Neural cell (in vitro differentiated cells): ENCODE results near the gene SUGCT. TPM values are rescaled to one million over a fixed set of nuclear protein-coding genes. Genes with fewer than 3 reads are reported as not detected.

ENCODE experiments used
- H2AFZ ChIP-seq: fragments of 200-600, 300-800 bp; sonication (generic), shearing (Covaris generic); 2 replicates; pipeline ENCODE4 v1.6.0; 2014; ENCODE audit warnings: low read depth, mild to moderate bottlenecking, antibody characterized with exemption, low read length, moderate library complexity
- H3F3A ChIP-seq: fragments of 200-600 bp; shearing (Covaris generic); 2 replicates; pipeline ENCODE4 v1.6.1; 2016; ENCODE audit warnings: mild to moderate bottlenecking, moderate library complexity, mixed read lengths, antibody characterized with exemption, low read length; ENCODE audit not compliant: insufficient read depth, poor library complexity, severe bottlenecking
- H3K27ac ChIP-seq: fragments of 200-600, 300-800 bp; sonication (generic), shearing (Covaris generic); 2 replicates; pipeline ENCODE4 v1.5.1; 2014; ENCODE audit warnings: mild to moderate bottlenecking, low read length, moderate library complexity
- H3K27me3 ChIP-seq: fragments of 300-800, 200-600 bp; sonication (generic), shearing (Covaris generic); 2 replicates; pipeline ENCODE4 v1.6.0; 2014; ENCODE audit warnings: mild to moderate bottlenecking, low read depth, low read length, moderate library complexity; ENCODE audit not compliant: insufficient read depth
- H3K36me3 ChIP-seq: fragments of 300-800, 200-600 bp; sonication (generic), shearing (Covaris generic); 2 replicates; pipeline ENCODE4 v1.5.1; 2014; ENCODE audit warnings: mild to moderate bottlenecking, antibody characterized with exemption, low read length, moderate library complexity; ENCODE audit not compliant: insufficient read depth
- H3K4me2 ChIP-seq: fragments of 300-800, 200-600 bp; sonication (generic), shearing (Covaris generic); 2 replicates; pipeline ENCODE4 v1.6.0; 2014; ENCODE audit warnings: mild to moderate bottlenecking, low read length
- H3K4me3 ChIP-seq: fragments of 300-800, 200-600 bp; sonication (generic), shearing (Covaris generic); 2 replicates; pipeline ENCODE4 v1.5.1; 2014; ENCODE audit warnings: mild to moderate bottlenecking, low read length, moderate library complexity
- H3K79me2 ChIP-seq: fragments of 200-600 bp; shearing (Covaris generic); replicated peaks from 2 replicates; pipeline ENCODE4 v1.6.0; 2014; ENCODE audit warnings: mild to moderate bottlenecking, low read length, moderate library complexity; ENCODE audit not compliant: insufficient read depth
- H3K9ac ChIP-seq: fragments of 300-800, 200-600 bp; sonication (generic), shearing (Covaris generic); 2 replicates; pipeline ENCODE4 v1.6.1; 2016; ENCODE audit warnings: mild to moderate bottlenecking, low read length, mixed read lengths
- H3K9me2 ChIP-seq: fragments of 200-600 bp; shearing (Covaris generic); 2 replicates; pipeline ENCODE4 v1.6.1; 2016; ENCODE audit warnings: mild to moderate bottlenecking, low read length, mixed read lengths; ENCODE audit not compliant: insufficient read depth
- H3K9me3 ChIP-seq: fragments of 200-600, 300-800 bp; sonication (generic), shearing (Covaris generic); 2 replicates; pipeline ENCODE4 v1.6.1; 2016; ENCODE audit warnings: mild to moderate bottlenecking, mixed run types, low read length, moderate library complexity, mixed read lengths
- H4K20me1 ChIP-seq: fragments of 200-600 bp; shearing (Covaris generic); 2 replicates; pipeline ENCODE4 v1.6.1; 2016; ENCODE audit warnings: mild to moderate bottlenecking, mixed run types; ENCODE audit not compliant: insufficient read depth
- CTCF ChIP-seq: fragments of 450-650 bp; IDR thresholded peaks from 2 replicates; pipeline ENCODE4 v1.5.1; 2014; ENCODE audit warnings: antibody characterized with exemption, mild to moderate bottlenecking, moderate library complexity; ENCODE audit not compliant: poor library complexity, severe bottlenecking
- EP300 ChIP-seq: fragments of 450-650 bp; conservative IDR thresholded peaks from 2 replicates; pipeline ENCODE4 v1.6.1; 2014; ENCODE audit warnings: antibody characterized with exemption, mild to moderate bottlenecking, moderate library complexity; ENCODE audit not compliant: poor library complexity, severe bottlenecking
- EZH2 ChIP-seq: fragments of 200-600, 300-800 bp; shearing (Covaris generic), sonication (generic); IDR thresholded peaks from 2 replicates; pipeline ENCODE4 v1.6.1; 2014; ENCODE audit warnings: antibody characterized with exemption, low read length, borderline replicate concordance, mild to moderate bottlenecking; ENCODE audit not compliant: insufficient read depth, poor library complexity, severe bottlenecking
- MXI1 ChIP-seq: fragments of 450-650 bp; conservative IDR thresholded peaks from 2 replicates; pipeline ENCODE4 v1.6.1; 2014; ENCODE audit warnings: antibody characterized with exemption, mild to moderate bottlenecking; ENCODE audit not compliant: poor library complexity, severe bottlenecking
- POLR2AphosphoS5 ChIP-seq: IDR thresholded peaks from 2 replicates; pipeline ENCODE4 v1.6.1; 2012
- RAD21 ChIP-seq: fragments of 450-650 bp; conservative IDR thresholded peaks from 2 replicates; pipeline ENCODE4 v1.6.1; 2014; ENCODE audit warnings: antibody characterized with exemption, mild to moderate bottlenecking, moderate library complexity
- REST ChIP-seq: IDR thresholded peaks from 2 replicates; pipeline ENCODE4 v1.6.1; 2012; ENCODE audit warnings: borderline replicate concordance
- SMC3 ChIP-seq: fragments of 450-650 bp; conservative IDR thresholded peaks from 2 replicates; pipeline ENCODE4 v1.6.1; 2014; ENCODE audit warnings: antibody characterized with exemption, mild to moderate bottlenecking, moderate library complexity; ENCODE audit not compliant: poor library complexity
- TAF1 ChIP-seq: IDR thresholded peaks from 2 replicates; pipeline ENCODE4 v1.6.1; 2012; ENCODE audit warnings: low read depth
- polyA plus RNA-seq: library from polyadenylated mRNA; depleted of rRNA; stranded (reverse); fragments of >200 nt; gene quantifications from 2 replicates; pipeline ENCODE4 v1.2.3, GENCODE V29; 2014

SUGCT gene
- polyA plus RNA-seq, 1 donor from 2014 or later: not detected

- TF ChIP-seq SMC3 (no peak), EP300 (no peak), EZH2 (no peak), REST (no peak), POLR2AphosphoS5 (no peak), TAF1 (no peak), CTCF (no peak), RAD21 (no peak), MXI1 (no peak)
- Histone ChIP-seq H3K27me3 (no peaks in the 10 kb centered on the region), H3K9ac (no peak overlapping the region), H3K79me2 (no peaks in the 10 kb centered on the region), H3K4me2 (no peak overlapping the region), H3K9me2 (no peaks in the 10 kb centered on the region), H2AFZ (no peak overlapping the region), H3F3A (no peaks in the 10 kb centered on the region), H4K20me1 (no peaks in the 10 kb centered on the region), H3K9me3 (no peaks in the 10 kb centered on the region), H3K4me3 (no peak overlapping the region), H3K36me3 (no peaks in the 10 kb centered on the region), H3K27ac (no peak overlapping the region)
Measured at GRCh38 chr7:40694026-40694809, 559.4 kb downstream of the SUGCT start.

- H3K36me3 ChIP-seq: no peaks in the 10 kb centered on the region
- no peak for TF ChIP-seq EP300
Measured at GRCh38 chr7:40694991-40695390, 560.2 kb downstream of the SUGCT start.

More at GRCh38 chr7:40694991-40695390, 560.2 kb downstream of the SUGCT start:
- H3K9me2 ChIP-seq: no peaks in the 10 kb centered on the region
- no peak overlapping the region for H3K4me3 ChIP-seq
- no peaks in the 10 kb centered on the region for H3F3A ChIP-seq
- H3K79me2 ChIP-seq: no peaks in the 10 kb centered on the region
- H2AFZ ChIP-seq: no peak overlapping the region
- no peak overlapping the region for H3K27ac ChIP-seq
- H3K9ac ChIP-seq: no peak overlapping the region
- no peaks in the 10 kb centered on the region for H4K20me1 ChIP-seq
- H3K27me3 ChIP-seq: no peaks in the 10 kb centered on the region
- no peaks in the 10 kb centered on the region for H3K9me3 ChIP-seq
- H3K4me2 ChIP-seq: no peak overlapping the region
